Left ventricle myocardium inferior (tissue), 1 donor: ENCODE measurements around the gene SCO2. TPM values are rescaled to one million over a fixed set of nuclear protein-coding genes. Genes with fewer than 3 reads are reported as not detected.

Source experiments
- DNase-seq: peaks from one replicate; pipeline ENCODE4 v3.0.0-alpha.2; 2020
- H3K27ac ChIP-seq: fragments of 200-600 bp; replicated peaks from 2 replicates; pipeline ENCODE4 v1.8.0; 2021
- H3K27me3 ChIP-seq: fragments of 200-600 bp; 2 replicates; pipeline ENCODE4 v1.8.0; 2021; ENCODE audit warnings: low read depth
- H3K36me3 ChIP-seq: fragments of 200-600 bp; 2 replicates; pipeline ENCODE4 v1.8.0; 2021
- H3K4me1 ChIP-seq: fragments of 200-600 bp; 2 replicates; pipeline ENCODE4 v1.8.0; 2021
- H3K4me3 ChIP-seq: fragments of 200-600 bp; 2 replicates; pipeline ENCODE4 v1.8.0; 2021; ENCODE audit warnings: mild to moderate bottlenecking, moderate library complexity
- H3K9me3 ChIP-seq: fragments of 200-600 bp; replicated peaks from 2 replicates; pipeline ENCODE4 v1.8.0; 2021
- intact Hi-C: fragments of 100-400 bp; cut with micrococcal nuclease; formaldehyde crosslinking; loops from one replicate; pipeline ENCODE4 v1.11.0; 2022
- total RNA-seq: library from RNA; stranded (reverse); fragmentation: NEBNext Ultra II Directional; extraction: Animal tissue kit (Norgen Biotek cat#: 25700); gene quantifications from one replicate; pipeline ENCODE4 v1.2.1, GENCODE V29; 2021
- TF ChIP-seq, protein P1 (sequence below): fragments of 200-600 bp; IDR thresholded peaks from 2 replicates; pipeline ENCODE4 v1.8.0; 2021; ENCODE audit warnings: antibody characterized with exemption, mild to moderate bottlenecking, borderline replicate concordance
- donor health status: DM: no; HTN: yes; CAD: no; lungs with severe emphysema.

The SCO2 gene
- total RNA-seq, 1 donor from 2014 or later = not detected

GRCh38 chr22:50548040-50548920 is 22.9 kb upstream of the SCO2 start:
- Histone ChIP-seq H3K27me3 (peaks cover 86% of the 10 kb centered on the region), H3K27ac (no peak overlapping the region), H3K36me3 (no peaks in the 10 kb centered on the region), H3K4me1 (peaks cover 28% of the 10 kb centered on the region), H3K9me3 (no peaks in the 10 kb centered on the region), H3K4me3 (peak overlapping the region; percentile 52)
- DNase-seq = no peak
- intact Hi-C loops = no loop called here
- TF ChIP-seq, protein P1, sequence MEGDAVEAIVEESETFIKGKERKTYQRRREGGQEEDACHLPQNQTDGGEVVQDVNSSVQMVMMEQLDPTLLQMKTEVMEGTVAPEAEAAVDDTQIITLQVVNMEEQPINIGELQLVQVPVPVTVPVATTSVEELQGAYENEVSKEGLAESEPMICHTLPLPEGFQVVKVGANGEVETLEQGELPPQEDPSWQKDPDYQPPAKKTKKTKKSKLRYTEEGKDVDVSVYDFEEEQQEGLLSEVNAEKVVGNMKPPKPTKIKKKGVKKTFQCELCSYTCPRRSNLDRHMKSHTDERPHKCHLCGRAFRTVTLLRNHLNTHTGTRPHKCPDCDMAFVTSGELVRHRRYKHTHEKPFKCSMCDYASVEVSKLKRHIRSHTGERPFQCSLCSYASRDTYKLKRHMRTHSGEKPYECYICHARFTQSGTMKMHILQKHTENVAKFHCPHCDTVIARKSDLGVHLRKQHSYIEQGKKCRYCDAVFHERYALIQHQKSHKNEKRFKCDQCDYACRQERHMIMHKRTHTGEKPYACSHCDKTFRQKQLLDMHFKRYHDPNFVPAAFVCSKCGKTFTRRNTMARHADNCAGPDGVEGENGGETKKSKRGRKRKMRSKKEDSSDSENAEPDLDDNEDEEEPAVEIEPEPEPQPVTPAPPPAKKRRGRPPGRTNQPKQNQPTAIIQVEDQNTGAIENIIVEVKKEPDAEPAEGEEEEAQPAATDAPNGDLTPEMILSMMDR = no peak

DNA sequence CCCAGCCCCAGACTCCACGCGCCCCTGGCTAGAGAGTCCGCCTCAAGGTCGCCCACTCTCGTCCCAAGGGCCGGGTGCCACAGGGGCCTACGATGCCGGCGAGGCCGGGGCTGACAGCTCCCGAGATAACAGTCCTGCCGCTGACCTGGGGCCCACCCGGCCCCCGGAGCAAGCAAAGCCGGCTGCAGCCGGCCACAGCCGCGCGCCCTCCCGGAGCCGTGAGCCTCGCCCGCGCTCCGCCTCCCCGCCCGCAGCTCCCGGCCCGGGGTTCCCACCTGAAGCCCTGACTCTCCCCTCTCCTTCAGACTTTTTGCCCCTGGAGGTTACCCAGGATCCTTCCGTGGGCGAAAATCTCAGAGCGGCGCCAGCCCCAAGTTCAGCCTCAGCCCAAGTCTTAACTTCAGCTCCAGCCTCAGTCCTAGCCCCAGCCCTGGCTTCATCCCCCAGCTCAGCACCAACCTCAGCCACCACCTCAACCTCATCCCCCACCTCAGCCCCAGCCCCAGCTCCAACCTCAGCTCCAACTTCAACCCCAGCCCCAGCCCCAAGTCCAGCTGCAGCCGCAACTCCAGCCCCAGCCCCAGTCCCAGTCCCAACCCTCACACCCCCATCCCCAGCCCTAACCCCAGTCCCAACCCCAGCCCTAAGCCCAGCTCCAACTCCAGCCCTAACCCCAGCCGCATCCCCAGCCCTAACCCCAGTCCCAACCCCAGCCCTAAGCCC is 22.0 kb upstream of the SCO2 start:
- Histone ChIP-seq H3K36me3 (no peaks in the 10 kb centered on the region), H3K27me3 (peaks cover 87% of the 10 kb centered on the region), H3K9me3 (no peaks in the 10 kb centered on the region), H3K27ac (no peak overlapping the region), H3K4me1 (peaks cover 28% of the 10 kb centered on the region), H3K4me3 (no peak overlapping the region)
- intact Hi-C loops = no loop called here
- TF ChIP-seq, protein P1 = no peak
- no peak for DNase-seq

DNA sequence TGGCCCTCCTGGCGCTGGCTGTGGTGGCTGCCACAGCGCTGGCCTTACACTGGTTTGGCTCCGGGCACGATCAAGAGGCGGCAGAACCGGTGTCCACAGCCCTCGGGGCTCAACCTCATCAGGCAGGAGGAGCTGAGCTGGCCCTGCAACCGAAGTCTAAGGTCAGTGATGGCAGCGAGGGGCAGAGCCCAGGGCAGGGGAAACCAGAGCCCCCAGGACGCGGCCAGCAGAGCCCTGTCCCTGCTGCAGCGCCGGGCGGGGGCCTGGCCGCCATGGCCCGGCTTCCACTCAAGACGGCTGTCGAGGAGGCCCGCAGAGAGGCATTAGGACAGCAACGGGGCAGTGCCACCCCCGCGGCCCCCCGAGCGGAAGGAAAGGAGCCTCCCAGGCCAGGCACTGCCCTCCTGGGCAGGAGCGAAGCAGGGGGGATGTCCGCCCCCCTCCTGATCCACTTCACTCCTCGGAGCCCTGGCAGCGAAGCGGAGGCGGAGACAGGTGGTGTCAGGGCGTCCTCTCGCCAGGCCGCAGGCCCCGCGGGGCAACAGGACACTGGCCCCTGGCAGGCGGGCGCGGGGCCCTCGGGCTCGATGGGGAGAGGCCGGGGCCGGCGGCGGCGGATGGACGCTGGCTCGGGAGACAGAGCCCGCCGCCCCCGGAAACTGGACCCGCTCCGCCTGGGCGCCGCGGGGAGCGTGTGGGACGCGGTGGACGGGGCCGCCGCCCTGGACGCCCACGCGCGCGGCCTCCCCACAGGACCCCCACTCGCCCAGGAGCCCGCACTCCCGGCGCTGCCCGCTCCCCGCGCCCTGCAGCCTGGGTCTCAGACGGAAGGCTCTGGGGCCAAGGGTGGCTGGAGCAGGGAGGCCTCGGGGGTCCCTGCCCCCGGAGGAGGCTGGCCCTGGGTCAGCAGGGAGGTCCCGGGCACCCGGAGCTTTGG is 21.2 kb upstream of the SCO2 start:
- Histone ChIP-seq H3K4me3 (no peak overlapping the region), H3K4me1 (peaks cover 28% of the 10 kb centered on the region), H3K9me3 (no peaks in the 10 kb centered on the region), H3K27ac (no peak overlapping the region), H3K36me3 (no peaks in the 10 kb centered on the region), H3K27me3 (peaks cover 82% of the 10 kb centered on the region)
- TF ChIP-seq, protein P1 = no peak
- intact Hi-C loops = no loop called here
- no peak for DNase-seq

DNA sequence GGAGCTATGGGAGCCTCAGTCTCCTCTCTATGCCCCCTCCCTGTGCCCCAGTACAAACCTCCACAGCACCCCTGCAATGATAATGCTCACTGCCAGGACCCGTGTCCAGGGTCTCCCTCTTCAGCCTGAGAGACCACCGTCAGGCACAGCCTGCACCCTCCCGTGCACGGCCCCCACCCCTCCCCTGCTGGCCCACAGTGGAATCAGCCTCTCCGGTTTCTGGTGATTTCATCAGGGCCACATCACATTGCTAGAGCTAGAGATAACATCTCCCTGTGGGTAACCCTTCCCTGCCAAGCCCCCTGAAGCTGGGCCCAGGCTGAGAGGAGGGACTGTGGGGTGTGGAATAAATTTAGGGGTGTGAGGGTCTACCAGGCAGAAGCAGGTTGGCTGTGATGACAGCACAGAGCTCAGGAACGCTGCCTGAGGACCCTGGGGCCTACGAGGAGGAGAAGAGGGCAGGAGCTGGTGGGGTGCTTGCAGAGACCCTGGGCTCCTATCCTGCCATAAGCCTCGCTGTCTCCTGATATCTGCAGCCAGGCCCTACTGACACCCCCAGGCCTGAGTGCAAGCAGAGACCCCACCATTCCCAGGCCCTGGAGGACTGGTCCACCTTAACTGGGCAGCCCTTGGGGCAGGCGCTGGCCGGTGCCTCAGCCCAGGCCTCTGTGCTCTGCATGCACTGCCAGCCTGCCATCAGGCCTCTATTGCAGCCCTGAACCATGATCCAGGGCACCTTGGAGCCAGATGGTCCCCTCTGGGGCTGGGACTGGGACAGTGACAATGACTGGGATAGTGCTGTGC is 20.3 kb upstream of the SCO2 start, which contains the start of gene KLHDC7B:
Gene KLHDC7B, plus strand, starts transcription at position 378 of the 804 bp plus-strand sequence. Its CDS starts 345 bp downstream, at position 723.
- TF ChIP-seq, protein P1 = no peak
- Histone ChIP-seq H3K4me1 (peaks cover 28% of the 10 kb centered on the region), H3K27me3 (peaks cover 73% of the 10 kb centered on the region), H3K27ac (no peak within 1 kb of the TSS), H3K36me3 (no peaks in the 10 kb centered on the region), H3K9me3 (no peaks in the 10 kb centered on the region), H3K4me3 (no peak within 1 kb of the TSS)
- intact Hi-C loops = no loop called here
- DNase-seq = no peak
